ENCODE results near the gene ITFG2. TPM values are rescaled to one million over a fixed set of nuclear protein-coding genes. Genes with fewer than 3 reads are reported as not detected.

Gene ITFG2
- total and polyA plus RNA-seq, 2 experiments from 2014 or later = 17.3 to 32.6 TPM

GRCh38 chr12:2856051-2856450 is 43.6 kb downstream of the ITFG2 start:
- H4K20me1 ChIP-seq (replicated peaks; ENCODE audit: insufficient read depth) = peaks cover 9% of the 10 kb centered on the region; the same call in 1 of the 2 replicates
- TF ChIP-seq NANOG (IDR thresholded peaks at IDR 0.05; ENCODE audit: borderline replicate concordance) (no peak), EZH2 (IDR thresholded peaks at IDR 0.05; ENCODE audit: low read depth, unreplicated experiment) (no peak), CREB1 (CRISPR knock-in tag; IDR thresholded peaks at IDR 0.05; ENCODE audit: low read depth) (no peak), ETS1 (IDR thresholded peaks at IDR 0.05) (no peak), POLR2AphosphoS5 (IDR thresholded peaks at IDR 0.05; ENCODE audit: low read depth) (no peak), STAT1 (IDR thresholded peaks at IDR 0.05; ENCODE audit: unreplicated experiment) (no peak), ZNF331 (CRISPR knock-in tag; IDR thresholded peaks at IDR 0.05; ENCODE audit: low read depth) (no peak), EZH2phosphoT487 (IDR thresholded peaks at IDR 0.05; ENCODE audit: unreplicated experiment) (no peak)
- no peak overlapping the region for H3K4me3 ChIP-seq
- H3K4me2 ChIP-seq = no peak overlapping the region
- no peak overlapping the region for H3K27ac ChIP-seq (ENCODE audit: low read depth)
- peak; percentile 22 for DNase-seq (ENCODE audit: low spot score)
- Mint-ChIP-seq H3K36me3 (ENCODE audit: low read depth) (peaks cover 32% of the 10 kb centered on the region), H3K27ac (no peak overlapping the region), H3K9me3 (no peaks in the 10 kb centered on the region), H3K27me3 (ENCODE audit: insufficient read depth, low read depth, poor library complexity) (peaks cover 26% of the 10 kb centered on the region), H3K4me1 (peaks cover 18% of the 10 kb centered on the region), H3K4me3 (no peak overlapping the region)
- H3K79me2 ChIP-seq (replicated peaks; ENCODE audit: insufficient read depth) = no peaks in the 10 kb centered on the region
- H3K9me2 ChIP-seq (ENCODE audit: insufficient read depth) = no peaks in the 10 kb centered on the region
- H3F3A ChIP-seq (replicated peaks; ENCODE audit: low read depth) = 0 out of 2 replicates have a peak, but pooled peaks cover 7% of the 10 kb centered on the region
- ATAC-seq = no peak
- H3K27me3 ChIP-seq (ENCODE audit: insufficient read depth) = no peaks in the 10 kb centered on the region
- no peak overlapping the region for H2AFZ ChIP-seq
- H3K36me3 ChIP-seq (ENCODE audit: insufficient read depth) = peaks cover 18% of the 10 kb centered on the region; the same call in 1 of the 2 replicates
- peaks cover 8% of the 10 kb centered on the region; the same call in 1 of the 2 replicates for H3K4me1 ChIP-seq (ENCODE audit: insufficient read depth)

- H3K4me3 Mint-ChIP-seq = no peak within 1 kb of the TSS
- 0 out of 2 replicates have a peak within 1 kb of the TSS, but pooled peaks have one; percentile 57 for H3K4me2 ChIP-seq
- peaks cover 26% of the 10 kb centered on the region for H3K27me3 Mint-ChIP-seq (ENCODE audit: insufficient read depth, low read depth, poor library complexity)
- peaks cover 18% of the 10 kb centered on the region for H3K4me1 Mint-ChIP-seq
- peaks cover 8% of the 10 kb centered on the region; the same call in 1 of the 2 replicates for H3K4me1 ChIP-seq (ENCODE audit: insufficient read depth)
- no peak within 1 kb of the TSS for H3K27ac ChIP-seq (ENCODE audit: low read depth)
- no peaks in the 10 kb centered on the region for H3K27me3 ChIP-seq (ENCODE audit: insufficient read depth)
- no peaks in the 10 kb centered on the region for H3K79me2 ChIP-seq (replicated peaks; ENCODE audit: insufficient read depth)
- 0 out of 2 replicates have a peak, but pooled peaks cover 7% of the 10 kb centered on the region for H3F3A ChIP-seq (replicated peaks; ENCODE audit: low read depth)
- H3K9me2 ChIP-seq (ENCODE audit: insufficient read depth) = no peaks in the 10 kb centered on the region
- H3K27ac Mint-ChIP-seq = peak within 1 kb of the TSS; percentile 44; the same call in 1 of the 2 replicates
- peaks cover 9% of the 10 kb centered on the region; the same call in 1 of the 2 replicates for H4K20me1 ChIP-seq (replicated peaks; ENCODE audit: insufficient read depth)
- H3K9me3 Mint-ChIP-seq = no peaks in the 10 kb centered on the region
- peak; percentile 87 for DNase-seq (ENCODE audit: low spot score)
- H2AFZ ChIP-seq = no peak within 1 kb of the TSS
- no peak within 1 kb of the TSS for H3K4me3 ChIP-seq
- peaks cover 42% of the 10 kb centered on the region for H3K36me3 Mint-ChIP-seq (ENCODE audit: low read depth)
- ATAC-seq = peak; percentile 53
- peaks cover 22% of the 10 kb centered on the region for H3K36me3 ChIP-seq (ENCODE audit: insufficient read depth)
- TF ChIP-seq CREB1 (CRISPR knock-in tag; IDR thresholded peaks at IDR 0.05; ENCODE audit: low read depth) (no peak), STAT1 (IDR thresholded peaks at IDR 0.05; ENCODE audit: unreplicated experiment) (no peak), JUNB (IDR thresholded peaks at IDR 0.05; ENCODE audit: unreplicated experiment) (no peak), CTCF (conservative IDR thresholded peaks at IDR 0.05; ENCODE audit: low read depth in 2 of 2) (no peak), ZNF114 (CRISPR knock-in tag; IDR thresholded peaks at IDR 0.05) (no peak), EZH2 (IDR thresholded peaks at IDR 0.05; ENCODE audit: low read depth, unreplicated experiment) (no peak), EZH2phosphoT487 (IDR thresholded peaks at IDR 0.05; ENCODE audit: unreplicated experiment) (no peak), ZNF462 (CRISPR knock-in tag; IDR thresholded peaks at IDR 0.05) (no peak), NANOG (IDR thresholded peaks at IDR 0.05; ENCODE audit: borderline replicate concordance) (no peak), ZNF331 (CRISPR knock-in tag; IDR thresholded peaks at IDR 0.05; ENCODE audit: low read depth) (no peak), POLR2AphosphoS5 (IDR thresholded peaks at IDR 0.05; ENCODE audit: low read depth) (no peak; the same call in none of the 2 replicates)
Measured at GRCh38 chr12:2857021-2857431, 44.6 kb downstream of the ITFG2 start, which contains the start of gene TEX52. TEX52 (minus strand) TSS chr12:2857039; CDS start chr12:2857026, 13 bp downstream.

Measured in GM23338 (cell line).